Stimulated activated CD8-positive, alpha-beta memory T cell treated with anti-CD3 and anti-CD28 coated beads, Interleukin-4, amount 100 ng/mL, for 24 hours (primary cell): ENCODE results near the gene GUCA1C.

Source experiments
- DNase-seq: peaks from one replicate; pipeline ENCODE4 v3.0.0-alpha.2; 2020; ENCODE audit warnings: low read depth

The GUCA1C gene

DNA sequence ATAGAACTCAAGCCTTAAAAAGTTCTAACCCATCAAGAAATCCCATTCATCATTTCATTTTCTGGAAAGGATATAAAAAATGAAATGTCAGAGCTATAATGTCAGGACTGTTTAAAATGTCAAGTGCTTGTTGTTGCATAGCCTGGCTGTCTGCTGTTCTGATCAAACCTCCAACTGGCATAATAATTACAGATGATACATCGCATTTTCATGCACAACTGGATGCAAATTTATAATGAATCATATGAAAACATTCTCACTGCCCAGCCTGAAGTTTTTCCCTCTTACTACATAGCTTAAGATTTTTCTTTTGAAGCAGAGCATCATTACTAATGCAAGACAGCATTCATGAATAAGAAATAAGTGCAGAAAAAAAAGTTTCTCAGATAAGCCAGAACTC lies 46.5 kb downstream of the GUCA1C start:
- no peak for DNase-seq

DNA sequence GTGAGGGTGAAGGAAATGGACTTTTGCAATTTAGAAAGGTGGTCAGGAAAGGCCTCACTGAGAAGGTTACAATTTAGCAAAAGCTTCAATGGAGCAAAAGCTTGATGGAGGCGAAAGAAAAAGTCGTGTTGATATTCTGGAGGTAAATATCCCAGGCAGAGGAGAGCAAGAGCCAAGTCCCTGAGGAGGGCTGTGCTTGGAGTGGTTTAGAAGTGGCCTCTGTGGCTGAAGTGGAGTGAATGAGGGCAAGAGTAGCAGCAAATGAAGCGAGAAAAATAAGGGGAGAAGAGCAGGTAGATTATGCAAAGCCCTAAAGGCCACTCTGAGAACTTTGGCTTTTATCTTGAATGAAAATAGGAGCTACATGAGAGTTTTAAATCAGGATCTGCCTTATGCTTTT lies 54.1 kb downstream of the GUCA1C start:
- DNase-seq = no peak

DNA sequence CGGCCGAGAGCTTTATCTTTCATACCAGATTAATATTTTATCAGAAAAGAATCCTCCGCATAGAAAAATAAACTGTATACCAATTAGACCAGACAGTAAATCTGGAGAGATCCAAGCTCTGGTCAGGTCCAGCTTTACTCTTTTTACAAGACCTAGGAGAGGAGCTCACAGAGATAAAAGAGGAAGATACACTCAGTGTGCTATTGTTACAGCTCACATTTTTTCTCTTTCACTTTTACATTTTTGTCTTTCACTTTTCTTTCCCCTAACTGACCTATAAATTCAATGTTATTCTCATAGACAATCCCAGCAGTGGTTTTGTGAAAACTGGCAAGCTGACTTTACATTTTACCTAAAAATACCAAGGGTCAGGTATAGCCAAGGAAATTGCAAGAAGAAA lies 55.8 kb downstream of the GUCA1C start:
- no peak for DNase-seq

DNA sequence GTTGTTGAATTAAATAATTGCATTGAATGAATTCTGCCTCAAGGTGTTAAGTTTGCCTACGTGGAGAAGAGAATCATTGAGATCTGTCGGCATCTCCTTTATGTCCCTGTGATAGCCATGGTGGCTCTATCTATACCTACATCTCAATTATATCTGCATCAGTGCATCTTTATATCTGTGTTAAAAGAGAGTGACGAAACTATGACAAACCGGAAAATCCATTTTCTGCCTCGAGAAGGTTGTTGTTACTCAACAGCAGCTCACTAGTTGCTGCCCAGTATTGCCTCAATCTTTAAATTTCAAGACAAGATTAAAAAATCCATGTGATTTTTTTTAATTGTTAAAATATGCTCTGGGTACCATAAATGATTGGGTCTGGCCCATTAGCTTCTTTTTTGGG lies 58.7 kb downstream of the GUCA1C start:
- DNase-seq = no peak

DNA sequence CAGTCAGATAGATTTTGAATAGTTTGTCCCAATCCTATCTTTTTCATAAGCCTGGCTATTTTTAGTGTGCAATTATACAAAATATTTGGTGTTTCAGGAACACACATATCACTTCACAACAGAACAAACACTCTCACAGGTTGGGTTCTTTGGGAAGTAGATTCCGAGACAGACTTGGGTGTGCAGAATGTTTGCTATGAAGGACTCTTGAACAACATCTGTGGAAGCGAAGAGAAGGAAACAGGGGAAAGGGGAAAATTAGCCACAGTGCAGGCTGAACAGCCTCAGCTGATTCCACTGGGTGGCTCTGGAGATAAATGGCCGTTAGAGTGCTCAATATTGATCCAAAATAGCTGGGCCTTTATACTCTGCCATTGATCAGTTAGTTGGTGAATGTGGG lies 61.8 kb downstream of the GUCA1C start:
- DNase-seq = no peak

DNA sequence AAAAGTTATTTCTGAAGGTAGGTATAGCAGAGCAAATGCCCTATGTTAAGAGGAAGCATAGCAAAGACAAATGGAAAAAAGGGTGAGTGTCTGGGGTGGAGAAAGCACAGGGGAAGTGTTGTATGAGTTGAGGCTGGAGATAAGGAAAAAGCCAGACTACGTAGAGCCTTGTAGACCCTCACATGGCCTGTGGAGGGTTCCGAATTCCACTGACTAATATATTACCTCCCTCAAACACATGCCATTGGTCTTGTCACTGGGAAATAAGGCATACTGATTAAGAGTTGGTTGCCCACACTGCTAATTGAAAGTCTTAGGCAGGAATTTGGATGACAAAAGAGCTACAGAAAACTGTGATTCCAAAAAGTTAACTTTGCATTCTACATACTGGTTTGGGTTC lies 65.9 kb downstream of the GUCA1C start:
- no peak for DNase-seq

DNA sequence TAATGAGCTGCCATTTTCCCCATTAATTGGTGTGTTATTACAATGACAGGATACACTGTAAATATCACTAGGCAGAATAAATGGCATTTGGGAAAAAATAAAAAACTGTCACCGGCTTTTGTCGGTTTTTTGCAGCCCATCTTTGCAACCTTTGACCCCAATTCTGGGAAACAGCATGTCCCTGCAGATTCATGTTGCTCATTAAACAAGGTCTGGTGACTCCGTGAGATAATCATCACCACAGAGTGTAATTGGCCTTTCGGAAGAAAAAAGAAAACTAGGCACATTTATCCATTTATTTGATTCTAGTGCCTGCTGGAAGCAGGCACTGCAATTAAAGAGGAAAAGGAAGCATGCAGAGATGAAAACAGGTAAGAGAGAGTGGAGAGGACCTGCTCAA lies 66.6 kb downstream of the GUCA1C start:
- DNase-seq = no peak

DNA sequence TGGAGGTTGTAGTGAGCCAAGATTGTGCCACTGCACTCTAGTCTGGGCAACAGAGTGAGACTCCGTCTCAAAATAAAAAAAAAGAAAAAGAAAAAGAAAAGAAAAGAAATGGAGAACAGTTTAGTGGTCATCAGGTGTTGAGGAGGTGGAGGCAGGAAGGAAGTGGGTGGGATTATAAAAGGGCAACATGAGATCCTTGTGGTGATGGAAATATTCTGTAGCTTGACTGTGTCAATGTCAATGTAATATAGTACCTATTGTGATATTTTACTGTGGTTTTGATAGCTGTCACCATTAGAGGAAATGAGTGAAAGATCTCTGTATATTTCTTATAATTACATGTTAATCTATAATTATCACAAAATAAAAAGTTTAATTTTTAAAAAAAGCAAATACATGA lies 70.3 kb downstream of the GUCA1C start:
- no peak for DNase-seq

DNA sequence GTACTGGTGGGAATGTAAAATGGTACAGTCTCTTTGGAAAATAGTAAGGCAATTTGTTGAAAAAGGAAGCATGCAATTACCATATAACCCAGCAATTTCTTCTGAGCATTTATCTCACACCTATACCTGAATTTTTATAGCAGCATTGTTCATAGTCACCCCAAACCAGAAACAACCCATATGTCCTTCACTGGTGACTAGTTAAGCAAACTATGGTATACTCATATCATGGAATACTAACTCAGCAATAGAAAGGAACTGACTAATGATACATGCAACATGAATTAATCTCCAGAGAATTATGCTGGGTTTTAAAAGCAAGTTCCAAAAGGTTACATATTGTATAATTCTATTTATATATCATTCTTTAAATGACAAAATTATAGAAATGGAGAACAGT lies 70.9 kb downstream of the GUCA1C start:
- no peak for DNase-seq

DNA sequence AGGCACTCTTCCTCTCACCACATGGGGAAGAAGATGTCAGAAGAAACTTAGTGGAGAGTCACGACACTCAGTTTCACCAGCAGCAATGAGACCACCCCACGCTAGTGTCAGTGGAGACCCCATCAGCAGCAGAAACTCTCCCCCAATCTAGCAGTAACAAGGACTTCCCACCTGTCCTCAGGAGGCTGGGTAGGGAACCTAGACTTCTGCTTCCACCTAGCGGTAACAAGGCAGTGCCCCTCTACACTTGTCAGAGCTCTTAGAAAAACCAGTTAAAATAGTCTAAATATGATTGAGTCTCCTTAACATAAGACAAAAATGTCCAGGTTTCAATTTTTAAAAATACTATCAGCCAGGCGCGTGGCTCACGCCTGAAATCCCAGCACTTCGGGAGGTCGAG lies 73.8 kb downstream of the GUCA1C start:
- DNase-seq = no peak

DNA sequence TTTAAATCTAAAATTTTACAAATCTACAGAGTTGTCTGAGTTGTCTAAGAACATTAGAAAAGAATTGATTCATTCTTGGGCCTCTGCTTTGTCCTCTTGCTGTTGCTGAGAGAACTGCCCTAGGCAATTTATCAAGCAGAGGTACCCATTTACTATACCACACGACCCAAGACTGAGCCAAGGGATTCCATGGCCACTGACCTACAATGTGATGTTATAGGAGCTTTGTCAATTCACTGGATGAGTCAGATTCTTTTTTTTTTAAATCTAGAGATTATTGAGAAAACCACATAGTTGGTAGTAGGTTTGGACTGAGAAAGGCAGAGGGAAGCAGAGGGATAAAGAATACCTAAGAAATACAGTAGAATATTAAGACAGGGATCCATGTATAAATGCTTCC lies 75.8 kb downstream of the GUCA1C start:
- DNase-seq = no peak

DNA sequence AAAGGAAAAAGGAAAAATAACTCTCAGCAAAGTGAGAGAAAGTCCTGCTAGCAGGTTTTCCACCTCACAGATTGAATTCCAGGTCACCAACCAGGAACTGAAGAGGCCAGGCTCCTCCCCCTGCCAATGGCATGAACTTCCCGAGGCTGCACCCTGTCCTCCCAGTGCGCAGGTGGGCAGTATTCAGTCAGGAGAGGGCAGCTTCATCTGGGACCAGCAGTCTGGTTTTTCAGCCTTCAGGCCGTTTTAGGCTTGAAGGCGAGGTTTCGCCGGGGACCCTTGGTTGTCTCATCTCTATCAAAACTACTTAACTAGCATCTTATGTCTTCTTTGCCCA lies 89.9 kb downstream of the GUCA1C start:
- DNase-seq = no peak

DNA sequence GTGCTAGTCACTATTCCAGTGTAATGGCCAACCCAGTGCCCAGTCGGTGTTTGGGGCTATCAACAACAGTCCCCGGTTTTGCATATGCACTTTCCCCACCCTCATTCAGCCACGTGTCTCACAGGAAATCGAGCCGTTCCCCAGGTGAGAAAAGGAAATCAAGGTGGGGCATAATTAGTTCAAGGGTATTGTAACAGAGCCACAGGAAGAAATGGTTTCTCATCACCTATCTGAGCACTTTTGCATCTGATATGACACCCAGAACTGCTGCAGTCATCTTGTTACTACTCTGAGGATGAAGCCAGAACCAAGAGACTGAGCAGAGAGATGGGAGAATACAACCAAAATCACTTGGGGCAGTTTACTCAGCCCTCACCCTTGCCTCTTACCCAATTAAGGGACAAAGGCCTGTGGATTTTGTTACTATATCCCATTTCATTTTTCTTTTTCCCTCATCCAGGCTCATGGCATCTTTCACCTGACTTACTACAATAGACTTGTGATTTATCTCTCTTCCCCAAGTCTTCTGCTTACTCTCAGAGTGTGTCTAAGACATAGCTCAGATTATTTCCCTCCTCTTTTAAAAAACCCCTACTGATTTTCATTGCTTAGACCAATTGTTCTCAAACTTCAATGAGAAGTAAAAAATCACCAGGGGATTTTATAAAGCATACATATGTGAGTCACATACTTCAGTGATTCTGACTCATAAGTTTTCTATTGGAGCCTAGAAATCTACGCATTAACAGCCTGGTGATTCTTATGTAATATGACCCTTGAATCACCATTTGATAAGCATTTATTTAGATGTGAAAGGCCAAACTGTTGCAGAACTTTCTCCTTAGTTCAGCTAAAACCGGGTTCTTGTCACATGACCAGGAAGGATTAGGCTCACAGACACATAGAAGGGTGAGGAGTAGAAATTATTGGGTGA lies 90.5 kb downstream of the GUCA1C start:
- no peak for DNase-seq

DNA sequence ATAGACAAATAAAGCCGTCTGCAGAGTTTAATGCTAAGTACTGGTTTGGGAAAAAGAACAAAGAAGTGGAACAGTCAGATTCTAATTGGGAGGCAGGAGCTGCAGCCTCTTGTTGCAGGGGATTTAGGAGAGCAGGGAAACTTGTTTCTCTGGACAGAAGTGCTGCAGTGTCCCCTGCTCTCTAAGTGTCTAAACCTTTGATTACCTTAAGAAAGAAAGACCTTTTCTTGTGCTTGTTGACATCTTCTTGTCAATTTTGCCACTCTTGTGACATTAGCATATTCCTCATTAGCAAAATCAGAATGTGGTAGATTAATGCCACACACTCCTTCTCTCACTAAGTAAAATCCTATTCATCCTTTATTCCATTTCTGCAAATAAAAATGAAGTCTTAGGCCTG lies 92.3 kb downstream of the GUCA1C start:
- DNase-seq = no peak
